GM23248 (cell line): ENCODE measurements around the gene OR14K1.
"Not testable (repeated sequence)": the region's sequence is repeated elsewhere in the genome, so short reads cannot be mapped to it uniquely, and the experiment has no call there.

Experiments
- EZH2 ChIP-seq: fragments of 200-600 bp; sonication (generic); IDR thresholded peaks from 2 replicates; pipeline ENCODE4 v1.6.1; 2018; ENCODE audit warnings: antibody characterized with exemption, mild to moderate bottlenecking; ENCODE audit not compliant: insufficient read depth, poor library complexity, severe bottlenecking
- EZH2phosphoT487 ChIP-seq: fragments of 200-600 bp; sonication (generic); IDR thresholded peaks from 2 replicates; pipeline ENCODE4 v1.6.1; 2018; ENCODE audit warnings: antibody characterized with exemption, moderate library complexity, mild to moderate bottlenecking, low read depth; ENCODE audit not compliant: insufficient read depth

DNA sequence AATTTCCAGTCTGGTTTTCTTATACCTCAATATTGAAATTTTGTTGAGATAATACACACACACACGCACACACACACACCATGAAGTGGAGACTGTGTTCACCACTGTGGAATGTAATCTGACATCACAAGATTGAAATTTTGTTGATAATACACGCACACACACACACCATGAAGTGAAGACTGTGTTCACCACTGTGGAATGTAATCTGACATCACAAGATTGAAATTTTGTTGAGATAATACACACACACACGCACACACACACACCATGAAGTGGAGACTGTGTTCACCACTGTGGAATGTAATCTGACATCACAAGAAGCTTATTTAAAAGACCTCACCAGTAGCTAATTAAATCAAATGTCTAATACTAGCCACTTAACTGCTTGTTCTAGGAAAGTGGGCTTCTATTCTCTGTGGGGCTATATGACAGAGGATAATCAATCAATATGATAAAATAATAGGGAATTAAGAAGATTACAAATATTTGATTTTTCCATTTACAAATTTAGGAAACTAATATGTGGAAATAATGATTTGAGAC lies 3.9 kb downstream of the OR14K1 start:
- not testable (repeated sequence) for TF ChIP-seq EZH2, EZH2phosphoT487
